PC-9 (cell line): ENCODE data around the gene GPR183.

Source experiments
- CTCF ChIP-seq: fragments of 200-600 bp; sonication (generic); conservative IDR thresholded peaks from 2 replicates; pipeline ENCODE4 v1.6.1; 2017; ENCODE audit warnings: mixed run types, antibody characterized with exemption, mild to moderate bottlenecking, moderate library complexity
- EZH2 ChIP-seq: fragments of 200-600 bp; sonication (generic); IDR thresholded peaks from 2 replicates; pipeline ENCODE4 v1.8.0; 2017; ENCODE audit warnings: antibody characterized with exemption, low read depth

GRCh38 chr13:99304541-99304940 lies 2.7 kb downstream of the GPR183 start:
- TF ChIP-seq CTCF (no peak), EZH2 (no peak)
